ENCODE measurements around the gene DNM1L. TPM values are rescaled to one million over a fixed set of nuclear protein-coding genes. Genes with fewer than 3 reads are reported as not detected.

Gene DNM1L
- total and polyA plus RNA-seq, 2 donors (not counting 3 experiments of a cell fraction or from before 2014, with no cell fraction given), result 24.6 to 103 TPM

GRCh38 chr12:32695787-32696186 is 16.7 kb downstream of the DNM1L start:
- Histone ChIP-seq H3K36me3 (ENCODE audit: control insufficient read depth in 2 of 2, extremely low read depth in 1 of 2, insufficient read depth in 2 of 2, low read length in 2 of 2) (peaks cover 0 to 2% of the 10 kb centered on the region in 2 experiments), H3K4me2 (ENCODE audit: insufficient read depth, low read length) (no peak overlapping the region), H3K27me3 (ENCODE audit: control insufficient read depth in 2 of 2, insufficient read depth in 2 of 2, low read length in 2 of 2) (no peaks in the 10 kb centered on the region), H3K4me1 (ENCODE audit: control insufficient read depth, extremely low read depth, insufficient read depth, low read length) (no peaks in the 10 kb centered on the region), H4K20me1 (replicated peaks; ENCODE audit: control insufficient read depth, extremely low read depth, insufficient read depth, low read length) (no peaks in the 10 kb centered on the region), H3K9me1 (replicated peaks; ENCODE audit: control insufficient read depth, extremely low read depth, insufficient read depth, low read length) (no peaks in the 10 kb centered on the region), H3K27ac (ENCODE audit: insufficient read depth, low read depth, low read length) (no peak overlapping the region), H3K9me3 (replicated peaks; ENCODE audit: control insufficient read depth, insufficient read depth, low read length) (no peaks in the 10 kb centered on the region), H3K9ac (replicated peaks; ENCODE audit: extremely low read depth, insufficient read depth, low read length) (no peak overlapping the region), H3K4me3 (replicated peaks in 1 of 3; ENCODE audit: insufficient read depth in 1 of 3, low read depth in 1 of 3, low read length in 3 of 3) (no peak overlapping the region), H2AFZ (ENCODE audit: low read depth, low read length) (no peak overlapping the region), H3K79me2 (ENCODE audit: control insufficient read depth, insufficient read depth, low read length) (peaks cover 88% of the 10 kb centered on the region)
- FAIRE-seq (no peak), DNase-seq (ENCODE audit: low read depth, low spot score) (no peak)
- TF ChIP-seq EZH2 (IDR thresholded peaks at IDR 0.05; ENCODE audit: borderline replicate concordance, low read depth, low read length, severe bottlenecking) (no peak), POLR2A (IDR thresholded peaks at IDR 0.05; ENCODE audit: low read depth, low read length) (no peak), JUN (IDR thresholded peaks at IDR 0.05; ENCODE audit: borderline replicate concordance, insufficient read depth, insufficient read length, low read depth) (no peak), POLR2AphosphoS5 (IDR thresholded peaks at IDR 0.05; ENCODE audit: insufficient read depth, low read depth, low read length) (no peak), MAX (IDR thresholded peaks at IDR 0.05; ENCODE audit: insufficient read depth, insufficient read length) (no peak), GATA2 (IDR thresholded peaks at IDR 0.05; ENCODE audit: insufficient read depth, insufficient read length, low read depth, low read length) (no peak), FOS (IDR thresholded peaks at IDR 0.05; ENCODE audit: borderline replicate concordance, insufficient read depth, low read length) (no peak), MYC (IDR thresholded peaks at IDR 0.05; ENCODE audit: low read depth, low read length) (no peak)
- TF ChIP-seq, protein P1, sequence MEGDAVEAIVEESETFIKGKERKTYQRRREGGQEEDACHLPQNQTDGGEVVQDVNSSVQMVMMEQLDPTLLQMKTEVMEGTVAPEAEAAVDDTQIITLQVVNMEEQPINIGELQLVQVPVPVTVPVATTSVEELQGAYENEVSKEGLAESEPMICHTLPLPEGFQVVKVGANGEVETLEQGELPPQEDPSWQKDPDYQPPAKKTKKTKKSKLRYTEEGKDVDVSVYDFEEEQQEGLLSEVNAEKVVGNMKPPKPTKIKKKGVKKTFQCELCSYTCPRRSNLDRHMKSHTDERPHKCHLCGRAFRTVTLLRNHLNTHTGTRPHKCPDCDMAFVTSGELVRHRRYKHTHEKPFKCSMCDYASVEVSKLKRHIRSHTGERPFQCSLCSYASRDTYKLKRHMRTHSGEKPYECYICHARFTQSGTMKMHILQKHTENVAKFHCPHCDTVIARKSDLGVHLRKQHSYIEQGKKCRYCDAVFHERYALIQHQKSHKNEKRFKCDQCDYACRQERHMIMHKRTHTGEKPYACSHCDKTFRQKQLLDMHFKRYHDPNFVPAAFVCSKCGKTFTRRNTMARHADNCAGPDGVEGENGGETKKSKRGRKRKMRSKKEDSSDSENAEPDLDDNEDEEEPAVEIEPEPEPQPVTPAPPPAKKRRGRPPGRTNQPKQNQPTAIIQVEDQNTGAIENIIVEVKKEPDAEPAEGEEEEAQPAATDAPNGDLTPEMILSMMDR (IDR thresholded peaks at IDR 0.05; ENCODE audit: extremely low read depth in 1 of 2, insufficient read depth in 1 of 2, low read depth in 1 of 2, low read length in 2 of 2), result no peak
- ChIA-PET CTCF (no interaction called here), POLR2A (no interaction called here)
- intact Hi-C loops (cut with micrococcal nuclease) (no loop called here), dilution Hi-C loops (cut with MboI; ENCODE audit: extremely low pct_ligation_motif_present, low sequenced_read_pairs) (no loop called here)
- no TSS peak for BruUV-seq (replicated peaks)

Measured in endothelial cell of umbilical vein (primary cell).